ENCODE measurements around the gene STPG4. TPM values are rescaled to one million over a fixed set of nuclear protein-coding genes. Genes with fewer than 3 reads are reported as not detected.

The STPG4 gene
- total and polyA plus RNA-seq, 2 of the 8 experiments (the other 6 are each of a cell fraction or from before 2014, with no cell fraction given) = 0.28 TPM; not detected in 1

- no peak for TF ChIP-seq USF2 (IDR thresholded peaks at IDR 0.05; ENCODE audit: low read length)
Observed at GRCh38 chr2:47077442-47078117, 77.5 kb downstream of the STPG4 start (continued).

Data from H1 (cell line).